GM23248 (cell line): ENCODE results near the gene AMDHD1.

Experiments
- EZH2 ChIP-seq: fragments of 200-600 bp; sonication (generic); IDR thresholded peaks from 2 replicates; pipeline ENCODE4 v1.6.1; 2018; ENCODE audit warnings: antibody characterized with exemption, mild to moderate bottlenecking; ENCODE audit not compliant: insufficient read depth, poor library complexity, severe bottlenecking
- EZH2phosphoT487 ChIP-seq: fragments of 200-600 bp; sonication (generic); IDR thresholded peaks from 2 replicates; pipeline ENCODE4 v1.6.1; 2018; ENCODE audit warnings: antibody characterized with exemption, moderate library complexity, mild to moderate bottlenecking, low read depth; ENCODE audit not compliant: insufficient read depth

GRCh38 chr12:95975491-95975890 lies 32.4 kb downstream of the AMDHD1 start:
- TF ChIP-seq EZH2 (no peak), EZH2phosphoT487 (no peak)
